Left lobe of liver (tissue), 2 donors: ENCODE results near the gene SUPT20H. TPM values are rescaled to one million over a fixed set of nuclear protein-coding genes. Genes with fewer than 3 reads are reported as not detected.
A peak's percentile ranks its signal among the peaks of the same experiment; 100 is the strongest.

ENCODE experiments used
- ATAC-seq: fragments of 200-7000 bp; cut with Tn5 transposase; one replicate; pipeline ENCODE4 v1.9.1; 2020; ENCODE audit warnings: mild to moderate bottlenecking, moderate library complexity
- DNase-seq: peaks from one replicate; pipeline ENCODE4 v3.0.0-alpha.2; 2020; ENCODE audit warnings: low spot score
- total RNA-seq: library from RNA; stranded (reverse); gene quantifications from one replicate; pipeline ENCODE4 v1.2.1, GENCODE V29; 2021
- donor health status: DM: no; HTN: no; CAD: no; lungs with moderate emphysema.
- donor health status: DM: no; HTN: yes; CAD: no.

The SUPT20H gene
- total RNA-seq, 1 donor from 2014 or later, result 15.1 TPM

GRCh38 chr13:37009692-37010091 lies 49.8 kb downstream of the SUPT20H start:
- no peak for ATAC-seq
- DNase-seq, result no peak

- ATAC-seq, result no peak
- no peak for DNase-seq
Measured at GRCh38 chr13:37001921-37002250, 57.6 kb downstream of the SUPT20H start.

DNA sequence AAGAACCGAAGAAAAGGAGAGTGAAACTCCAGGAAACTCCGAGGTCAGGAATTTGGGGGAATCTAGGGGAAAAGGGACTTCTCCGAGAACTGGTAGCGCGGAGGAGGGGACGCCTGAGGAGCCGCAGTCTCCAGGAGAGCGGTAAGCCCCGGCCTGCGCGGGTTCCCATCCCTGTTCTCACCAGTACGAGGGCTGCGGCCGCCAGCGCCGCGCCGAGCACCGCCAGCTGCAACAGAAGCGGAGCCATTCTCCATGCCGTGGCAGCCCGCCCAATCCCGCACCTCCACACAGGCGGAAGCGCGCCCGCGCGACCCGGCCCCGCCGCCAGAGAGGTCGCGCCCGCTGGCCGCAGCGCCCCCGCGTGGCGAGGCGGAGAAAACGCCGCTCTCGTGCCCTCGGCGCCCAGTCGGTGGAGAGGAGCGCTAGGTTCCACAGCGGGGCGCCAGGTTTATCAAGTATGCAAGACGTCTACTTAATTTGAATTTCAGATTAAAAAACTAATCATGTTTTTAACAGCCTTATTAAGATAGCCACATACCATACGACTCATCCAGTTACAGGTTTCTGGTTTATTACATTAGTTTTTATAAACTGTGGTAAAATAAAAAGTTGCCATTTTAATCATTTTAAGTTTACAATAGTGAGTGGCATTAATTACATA lies 60.3 kb downstream of the SUPT20H start, which contains the start of gene ALG5:
Gene ALG5, minus strand, starts transcription at position 287 of the 661 bp plus-strand sequence. Its CDS starts 40 bp downstream, at position 247.
- ATAC-seq (peak; percentile 89), DNase-seq (peak; percentile 94)

DNA sequence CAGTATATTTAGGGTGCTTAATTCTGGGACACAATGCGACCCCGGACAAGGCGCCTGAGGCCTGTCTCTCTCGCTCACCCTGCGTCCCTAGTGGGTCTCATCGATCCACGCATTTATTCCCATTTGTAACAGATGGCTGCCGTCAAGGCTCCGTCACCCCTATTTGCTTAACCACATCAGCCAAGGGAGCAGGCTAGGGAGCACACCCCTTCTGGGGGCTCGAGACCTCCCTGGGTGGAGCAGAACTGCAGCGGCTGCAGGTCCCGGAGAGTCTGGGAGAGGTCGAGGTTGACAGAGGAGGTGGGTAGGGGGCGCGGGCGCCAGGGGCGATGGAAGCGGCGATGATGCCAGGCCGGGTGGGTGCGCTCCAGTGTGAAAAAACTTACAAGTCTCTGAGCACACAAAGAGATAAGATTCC lies 60.9 kb downstream of the SUPT20H start:
- DNase-seq (peak; percentile 53), ATAC-seq (no peak)

- DNase-seq (no peak), ATAC-seq (no peak)
Measured at GRCh38 chr13:36997716-36998427, 61.6 kb downstream of the SUPT20H start.

DNA sequence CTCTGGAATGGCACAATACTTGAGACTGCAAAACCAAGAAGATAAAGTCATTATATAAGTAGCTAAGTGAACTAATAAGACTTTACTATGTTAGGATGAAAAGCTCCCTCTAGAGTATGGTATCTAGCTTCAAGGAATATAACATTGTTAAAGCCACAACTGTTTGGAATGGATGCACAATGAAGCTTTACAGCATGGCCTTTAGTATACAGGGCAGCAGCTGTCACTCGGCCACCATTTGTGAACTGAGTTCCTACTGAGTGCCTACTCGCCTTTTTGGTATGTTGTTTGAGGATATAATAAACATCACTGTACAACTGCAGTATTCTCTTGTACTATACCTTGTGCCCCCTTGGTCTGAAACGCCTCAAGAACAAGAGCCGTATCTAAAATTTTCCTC lies 67.1 kb downstream of the SUPT20H start:
- ATAC-seq (no peak), DNase-seq (no peak)

- ATAC-seq, result no peak
- no peak for DNase-seq
Measured at GRCh38 chr13:36986462-36987240, 72.8 kb downstream of the SUPT20H start.

- DNase-seq (no peak), ATAC-seq (peak; percentile 64)
Measured at GRCh38 chr13:36981156-36981743, 78.2 kb downstream of the SUPT20H start.

DNA sequence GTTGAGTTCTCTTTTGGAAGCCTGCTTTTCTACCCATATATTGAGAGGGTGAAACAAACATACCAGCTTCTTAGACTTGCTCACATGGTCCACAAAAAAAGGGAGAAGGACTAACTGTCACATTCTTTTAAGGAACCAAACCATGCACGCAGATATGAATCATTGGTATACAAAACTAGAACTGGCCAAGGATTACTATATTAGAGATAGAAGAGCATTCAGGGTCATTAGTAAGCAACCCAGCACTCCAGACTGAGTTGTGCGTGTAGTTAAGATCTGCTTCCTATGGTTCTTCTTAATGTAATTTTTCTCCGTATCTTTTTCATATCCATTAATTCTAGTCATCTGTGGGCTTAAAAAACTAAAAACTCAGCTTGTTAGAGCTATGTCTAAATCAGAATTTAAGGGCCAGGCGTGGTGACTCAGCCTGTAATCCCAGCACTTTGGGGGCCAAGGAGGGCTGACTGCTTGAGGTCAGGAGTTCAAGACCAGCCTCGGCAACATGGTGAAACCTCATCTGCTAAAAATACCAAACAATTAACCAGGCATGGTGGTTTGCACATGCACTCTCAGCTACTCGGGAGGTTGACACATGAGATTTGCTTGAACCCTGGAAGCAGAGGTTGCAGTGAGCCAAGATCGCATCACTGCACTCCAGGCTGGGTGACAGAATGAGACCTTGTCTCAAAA lies 80.0 kb downstream of the SUPT20H start:
- ATAC-seq (no peak), DNase-seq (no peak)

DNA sequence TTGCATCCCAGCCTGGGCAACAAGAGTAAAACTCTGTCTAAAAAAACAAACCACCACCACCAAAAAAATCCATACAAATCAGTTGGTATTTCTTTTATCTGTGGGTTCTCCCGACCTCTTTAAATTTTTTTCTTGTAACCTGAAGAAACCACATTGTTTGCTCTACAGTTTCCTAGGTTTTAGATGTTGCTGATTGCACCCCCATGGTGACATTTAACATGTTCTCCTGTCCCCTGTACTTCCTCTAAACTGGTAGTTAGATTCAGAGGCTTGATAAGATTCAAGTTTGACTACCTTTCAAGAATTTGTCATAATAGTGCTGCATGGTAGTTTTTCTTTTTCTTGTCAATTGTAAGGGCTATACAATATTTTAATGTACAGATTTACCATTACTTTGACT lies 84.3 kb downstream of the SUPT20H start:
- DNase-seq (no peak), ATAC-seq (no peak)

GRCh38 chr13:36973621-36974295 lies 85.7 kb downstream of the SUPT20H start:
- no peak for ATAC-seq

DNA sequence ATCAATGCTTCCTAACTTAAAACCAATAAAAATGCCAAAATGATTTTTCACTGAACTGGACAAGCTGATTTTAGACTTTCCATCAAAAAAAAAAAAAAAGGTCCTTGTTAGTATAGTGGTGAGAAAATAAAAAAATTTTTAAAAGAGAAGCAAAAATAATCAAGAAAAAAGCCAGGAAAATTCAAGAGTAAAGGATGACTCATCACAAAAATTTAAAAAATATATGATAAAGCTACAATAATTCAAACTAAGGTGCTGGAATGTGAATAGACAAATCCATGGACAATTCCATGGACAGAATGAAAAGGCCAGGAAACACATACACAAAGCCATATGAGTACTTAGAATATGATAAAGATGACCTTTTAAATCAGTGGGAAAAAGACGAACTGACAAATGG lies 86.5 kb downstream of the SUPT20H start:
- ATAC-seq (no peak), DNase-seq (no peak)

More at GRCh38 chr13:36973621-36974295, 85.7 kb downstream of the SUPT20H start:
- DNase-seq, result no peak

- no peak for ATAC-seq
Measured at GRCh38 chr13:36966404-36966803, 93.1 kb downstream of the SUPT20H start.

DNA sequence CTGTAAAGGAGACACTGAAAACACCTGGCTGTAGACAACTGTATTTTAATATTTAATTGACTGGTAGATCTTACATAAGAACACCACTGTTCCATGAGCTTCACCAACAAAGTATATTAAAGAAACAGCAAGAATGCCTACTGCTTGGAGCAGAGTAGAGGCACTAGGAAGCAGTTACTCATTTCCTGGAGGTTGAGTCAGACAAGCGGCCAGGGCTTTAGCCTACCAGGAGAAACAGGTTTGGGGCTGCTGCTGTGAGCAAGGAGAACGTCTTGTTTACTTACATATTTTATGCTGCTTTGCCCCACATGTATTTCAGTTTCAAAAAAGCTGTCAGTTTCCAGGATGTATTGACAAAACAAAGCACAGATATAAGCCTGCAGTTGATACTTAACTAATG lies 93.7 kb downstream of the SUPT20H start:
- no peak for ATAC-seq

More at GRCh38 chr13:36966404-36966803, 93.1 kb downstream of the SUPT20H start:
- DNase-seq, result no peak

GRCh38 chr13:36959456-36960116 lies 99.9 kb downstream of the SUPT20H start:
- no peak for ATAC-seq
- no peak for DNase-seq

More for the DNA sequence above, 93.7 kb downstream of the SUPT20H start:
- no peak for DNase-seq
